Measurements from ENCODE around the gene TNPO3.

- no peak for TF ChIP-seq CTCF (IDR thresholded peaks at IDR 0.05)
- TF ChIP-seq POLR2AphosphoS5 (IDR thresholded peaks at IDR 0.05), result no peak
- TF ChIP-seq POLR2A (IDR thresholded peaks at IDR 0.05), result no peak
Measured at GRCh38 chr7:129095258-129095657, 40.3 kb upstream of the TNPO3 start.

Measured in suprapubic skin (tissue), 4 donors.